GM04503 (cell line): ENCODE results near the gene MICOS13.
"Not testable (repeated sequence)": the region's sequence is repeated elsewhere in the genome, so short reads cannot be mapped to it uniquely, and the experiment has no call there.

ENCODE experiments used
- DNase-seq: peaks from one replicate; pipeline ENCODE4 v3.0.0-alpha.2; 2012; ENCODE audit warnings: low read depth

Gene MICOS13, protein sequence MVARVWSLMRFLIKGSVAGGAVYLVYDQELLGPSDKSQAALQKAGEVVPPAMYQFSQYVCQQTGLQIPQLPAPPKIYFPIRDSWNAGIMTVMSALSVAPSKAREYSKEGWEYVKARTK

DNA sequence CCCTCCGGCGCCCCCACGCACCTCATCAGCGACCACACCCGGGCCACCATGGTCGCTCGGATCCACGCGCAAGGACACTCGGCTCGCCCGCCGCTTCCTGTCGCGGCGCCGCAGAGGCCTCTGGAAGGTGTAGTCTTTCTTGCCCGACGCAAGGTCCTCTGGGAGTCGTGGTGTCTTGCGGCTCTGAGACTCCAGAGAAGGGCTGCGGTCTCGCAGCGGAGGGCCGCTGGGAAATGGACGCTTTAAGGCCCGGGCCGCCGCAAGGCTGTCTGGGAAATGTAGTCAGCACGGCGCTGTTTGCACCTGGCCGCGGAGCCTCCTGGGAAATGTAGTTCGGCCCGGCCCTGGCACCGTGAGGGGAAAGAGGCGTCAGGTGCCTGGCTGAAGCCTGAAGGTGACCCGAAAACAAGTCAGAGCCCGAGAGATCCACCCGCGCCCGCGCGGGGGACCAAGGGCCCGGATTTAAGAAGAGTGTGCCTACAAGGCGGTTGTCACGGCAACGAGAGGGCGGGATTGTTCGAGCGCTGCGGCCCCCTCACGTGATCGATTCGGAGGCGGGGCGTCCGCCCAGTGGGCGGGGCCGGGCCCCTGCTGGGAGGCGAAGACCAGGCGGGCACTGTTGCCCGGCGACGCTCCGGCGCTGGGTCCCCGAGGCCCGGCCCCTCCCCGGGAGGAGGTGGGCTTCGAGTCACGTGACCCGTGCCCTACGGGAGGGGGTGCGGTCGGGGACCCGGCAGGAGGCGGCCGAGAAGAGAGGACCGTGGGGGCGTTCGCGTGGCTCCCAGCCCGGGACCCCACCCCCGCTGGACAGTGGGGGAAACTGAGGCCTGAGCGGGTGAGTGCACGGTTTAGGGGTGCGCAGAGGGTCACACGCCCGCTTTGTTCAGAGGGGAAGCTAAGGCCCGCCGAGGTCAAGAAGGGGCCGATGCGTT, at the start of gene MICOS13, which contains the start of gene HSD11B1L:
Gene MICOS13, minus strand, starts transcription at position 80 of the 932 bp plus-strand sequence. Its CDS starts 30 bp downstream, at position 50.
Gene HSD11B1L, plus strand, starts transcription at position 591 of the 932 bp plus-strand sequence. CDS start 3,806 bp downstream, outside the sequence.
- DNase-seq: peak; percentile 92

DNA sequence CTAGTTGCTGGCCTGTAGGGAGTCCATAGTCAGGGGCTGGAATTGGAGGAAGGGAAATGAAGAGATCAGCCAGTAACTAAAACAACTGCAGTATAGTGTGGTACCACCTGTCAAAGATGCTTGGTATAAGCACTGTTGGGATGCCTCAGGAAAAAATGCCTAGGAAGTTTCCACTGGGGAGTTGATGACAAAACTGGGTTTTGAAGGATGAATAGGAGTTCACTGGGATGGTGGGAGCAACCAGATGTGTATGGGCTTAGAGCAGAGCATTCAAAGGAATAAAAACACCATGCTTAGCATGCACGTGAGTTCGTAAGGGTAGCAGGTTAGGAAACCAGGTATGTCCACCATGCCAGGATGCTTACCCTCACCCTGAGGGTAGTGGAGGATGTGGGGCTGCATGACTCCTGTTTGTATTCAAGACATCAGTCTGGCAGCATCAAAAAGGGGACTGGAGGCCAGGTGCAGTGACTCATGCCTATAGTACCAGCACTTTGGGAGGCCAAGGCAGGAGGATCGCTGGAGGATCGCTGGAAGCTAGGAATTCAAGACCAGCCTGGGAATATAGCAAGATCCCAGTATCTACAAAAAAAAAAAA, 47.2 kb upstream of the MICOS13 start:
- DNase-seq: no peak

DNA sequence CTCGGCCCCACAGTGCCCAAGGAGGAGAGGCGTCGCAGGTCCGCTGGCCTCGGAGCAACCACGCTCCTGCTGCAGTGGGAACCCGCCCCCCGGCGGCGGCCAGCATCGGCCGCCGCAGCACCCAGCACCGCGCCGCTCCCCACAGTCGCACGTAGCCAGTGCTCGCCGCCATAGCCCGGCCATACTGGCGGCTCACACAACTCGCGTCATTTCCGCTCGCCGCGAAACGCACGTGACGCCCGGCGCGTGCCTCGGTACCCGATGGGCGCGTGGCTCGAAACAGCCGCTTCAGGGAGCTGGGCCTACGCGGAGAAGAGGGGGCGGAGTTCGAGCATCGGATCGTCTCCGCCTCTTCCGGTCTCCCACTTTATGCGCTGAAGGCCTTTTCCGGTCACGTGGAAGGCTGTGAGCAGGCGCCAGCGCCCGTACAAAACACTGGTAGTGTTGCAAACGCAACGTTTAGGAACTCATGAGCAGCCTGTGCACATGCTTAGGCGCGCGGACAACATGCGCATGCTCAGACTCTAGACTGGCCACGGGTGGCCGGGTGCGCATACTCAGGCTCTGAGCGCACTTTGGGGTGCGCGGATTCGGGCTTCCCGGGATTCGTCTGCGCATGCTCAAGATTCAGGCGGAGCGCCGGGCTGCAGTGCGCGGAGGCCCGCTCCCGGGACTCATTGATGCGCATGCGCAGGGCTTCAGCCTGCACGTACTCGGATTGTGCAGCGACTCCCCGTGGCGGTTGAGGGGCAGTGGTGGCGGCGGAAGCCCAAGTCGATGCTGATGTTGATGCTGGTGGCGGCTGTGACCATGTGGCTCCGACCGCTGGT, 39.9 kb upstream of the MICOS13 start, which contains the start of the genes CATSPERD and LONP1:
Gene CATSPERD, plus strand, starts transcription at position 677 of the 830 bp plus-strand sequence. Its CDS starts 101 bp downstream, at position 778.
Gene LONP1, minus strand, starts transcription at position 186 of the 830 bp plus-strand sequence. Its CDS starts 14 bp downstream, at position 172.
- peak; percentile 91 for DNase-seq

DNA sequence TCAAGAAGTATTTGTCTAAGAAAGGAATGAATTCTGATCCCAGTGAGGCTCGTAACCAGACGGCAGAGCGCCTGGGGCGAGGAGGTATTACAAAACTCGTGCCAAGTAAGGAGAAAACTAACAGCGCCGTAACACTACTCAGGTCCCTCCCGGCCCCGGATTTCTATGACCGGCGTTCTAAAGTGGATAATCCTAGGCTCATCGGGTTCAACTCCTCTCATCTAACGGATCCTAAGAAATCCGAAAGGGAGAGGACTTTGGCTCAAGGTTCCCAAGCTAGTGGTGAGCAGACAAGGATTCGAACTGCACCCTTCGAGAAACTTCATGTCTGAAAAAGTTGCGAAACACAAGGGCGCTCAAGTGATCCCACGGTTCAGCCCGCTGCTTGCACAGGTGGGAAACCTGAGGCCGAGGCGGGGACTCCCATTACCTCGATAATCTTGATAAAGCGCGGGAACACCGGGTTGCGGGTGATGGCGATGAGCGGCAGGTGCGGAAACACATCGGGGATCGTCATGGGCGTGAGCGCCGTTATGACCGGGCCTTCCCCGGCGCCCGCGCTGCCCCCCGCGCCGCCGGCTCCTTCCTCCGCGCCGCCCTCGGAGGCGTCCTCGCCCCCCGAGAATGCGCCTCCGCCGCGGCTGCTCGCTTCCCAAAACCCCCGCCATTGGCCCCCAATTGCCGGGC, 39.1 kb upstream of the MICOS13 start:
- no peak for DNase-seq

DNA sequence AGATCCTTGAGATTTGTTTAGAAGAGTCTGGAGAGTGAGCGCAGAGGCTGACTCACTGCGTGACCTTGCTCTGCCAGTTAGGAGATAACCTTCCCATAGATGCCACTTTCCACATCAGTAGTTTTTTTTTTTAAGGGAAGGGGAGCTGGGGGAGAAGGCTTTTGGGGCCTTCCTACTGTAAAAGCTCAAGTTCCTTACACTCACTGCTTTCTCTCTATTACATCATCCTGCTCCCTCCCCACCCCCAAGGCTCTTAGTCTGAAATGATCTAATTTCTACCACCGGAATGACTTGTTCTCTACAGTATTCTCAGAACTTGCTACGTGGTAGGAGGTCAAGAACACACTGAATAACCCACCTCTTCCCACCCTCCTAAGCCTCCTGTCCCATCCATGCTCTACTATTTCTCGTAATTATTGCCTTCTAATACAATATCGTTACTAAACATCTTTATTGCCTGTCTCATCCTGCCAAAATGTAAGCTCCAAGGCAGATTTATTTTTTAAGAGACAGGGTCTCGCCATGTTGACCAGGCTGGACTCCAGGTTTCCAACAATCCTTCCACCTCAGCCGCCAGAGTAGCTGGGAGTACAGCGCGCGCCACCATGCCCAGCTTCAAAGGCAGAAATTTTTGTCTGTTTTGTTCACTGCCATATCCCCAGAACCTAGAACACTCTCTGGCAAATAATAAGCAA, 38.4 kb upstream of the MICOS13 start:
- DNase-seq: peak; percentile 64

DNA sequence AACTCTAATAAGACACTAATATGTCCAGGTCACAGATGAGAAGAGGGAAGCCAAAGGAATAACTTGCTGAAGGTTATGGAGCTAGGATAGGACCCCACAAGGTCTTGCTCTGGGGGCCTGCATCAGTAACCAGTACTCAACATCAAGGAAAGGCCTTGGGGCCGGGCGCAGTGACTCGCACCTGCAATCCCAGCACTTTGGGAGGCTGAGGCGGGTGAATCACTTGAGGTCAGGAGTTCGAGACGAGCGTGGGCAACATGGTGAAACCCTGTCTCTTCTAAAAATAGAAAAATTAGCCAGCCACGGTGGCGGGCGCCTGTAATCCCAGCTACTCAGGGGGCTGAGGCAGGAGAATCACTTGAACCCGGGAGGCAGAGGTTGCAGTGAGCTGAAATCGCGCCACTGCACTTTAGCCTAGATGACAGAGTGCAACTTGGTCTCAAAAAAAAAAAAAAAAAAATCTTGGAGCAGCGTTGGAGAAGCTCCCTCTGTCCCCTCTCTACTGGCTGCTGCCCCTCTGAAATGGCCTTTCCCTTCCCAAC, 37.8 kb upstream of the MICOS13 start:
- no peak for DNase-seq

DNA sequence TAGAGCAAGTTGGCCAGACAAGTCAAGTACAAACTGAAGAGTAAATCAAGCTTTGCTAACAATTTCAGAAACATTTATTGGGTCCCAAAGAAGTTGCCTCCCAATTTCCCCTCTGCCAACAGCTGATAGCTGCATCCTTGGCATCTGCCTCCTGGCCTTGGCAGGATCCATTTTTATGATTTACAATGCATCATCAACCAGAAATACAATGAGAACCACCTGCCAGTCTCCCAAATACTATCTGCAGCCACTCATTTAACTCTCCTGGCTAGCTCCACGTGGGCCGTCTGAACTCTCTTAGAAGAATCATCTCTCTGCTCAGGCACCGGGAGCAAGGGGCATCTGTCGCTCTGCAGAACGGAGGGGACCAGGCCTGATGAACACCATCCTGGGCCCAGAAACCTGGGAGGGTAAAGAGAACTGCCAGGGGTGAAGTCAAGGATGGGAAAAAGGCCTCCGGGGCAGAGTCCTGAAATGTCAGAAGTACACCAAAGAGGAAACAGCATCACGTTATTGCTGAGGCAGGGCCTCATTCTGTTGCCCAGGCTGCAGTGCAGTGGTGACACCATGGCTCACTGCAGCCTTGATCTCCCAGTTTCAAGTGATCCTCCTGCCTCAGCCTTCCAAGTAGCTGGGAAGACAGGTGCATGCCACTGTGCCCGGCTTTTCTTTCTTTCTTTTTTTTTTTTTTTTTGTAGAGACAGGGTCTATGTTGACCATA, 37.1 kb upstream of the MICOS13 start:
- no peak for DNase-seq

DNA sequence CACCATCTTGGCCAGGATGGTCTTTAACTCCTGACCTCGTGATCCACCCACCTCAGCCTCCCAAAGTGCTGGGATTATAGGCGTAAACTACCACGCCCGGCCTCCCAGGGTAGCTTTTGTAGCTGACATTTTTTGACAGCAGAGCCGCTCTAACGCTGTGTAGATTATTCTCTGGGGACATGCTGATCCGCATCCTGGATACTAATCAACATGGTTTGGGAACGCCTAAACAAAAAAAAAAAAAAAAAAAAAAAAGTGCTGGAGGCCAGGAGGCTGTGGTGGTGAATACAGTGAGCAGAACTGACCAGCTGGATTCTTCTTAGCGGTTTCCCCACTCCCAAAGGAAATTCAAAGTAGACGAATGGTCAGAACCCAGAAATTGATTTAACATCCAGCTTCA, 34.5 kb upstream of the MICOS13 start:
- DNase-seq: no peak

DNA sequence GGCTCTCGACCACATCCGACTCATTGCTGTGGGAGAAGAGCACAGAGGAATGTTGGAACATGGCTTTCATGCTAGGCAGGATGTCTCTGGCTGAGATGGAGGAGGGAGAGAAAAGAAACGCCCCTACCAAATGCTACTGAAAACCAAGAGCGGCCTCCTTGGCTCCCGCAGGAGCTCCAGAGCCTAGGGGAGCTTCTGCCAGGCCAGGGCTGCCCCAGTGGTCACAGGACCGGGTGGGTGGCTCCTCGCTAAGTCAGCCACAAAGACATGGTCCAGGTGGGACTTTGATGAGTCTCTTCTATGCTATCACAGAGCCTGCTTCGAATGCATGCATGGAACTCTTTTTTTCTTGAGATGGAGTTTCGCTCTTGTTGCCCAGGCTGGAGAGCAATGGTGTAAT, 32.9 kb upstream of the MICOS13 start:
- DNase-seq: no peak

DNA sequence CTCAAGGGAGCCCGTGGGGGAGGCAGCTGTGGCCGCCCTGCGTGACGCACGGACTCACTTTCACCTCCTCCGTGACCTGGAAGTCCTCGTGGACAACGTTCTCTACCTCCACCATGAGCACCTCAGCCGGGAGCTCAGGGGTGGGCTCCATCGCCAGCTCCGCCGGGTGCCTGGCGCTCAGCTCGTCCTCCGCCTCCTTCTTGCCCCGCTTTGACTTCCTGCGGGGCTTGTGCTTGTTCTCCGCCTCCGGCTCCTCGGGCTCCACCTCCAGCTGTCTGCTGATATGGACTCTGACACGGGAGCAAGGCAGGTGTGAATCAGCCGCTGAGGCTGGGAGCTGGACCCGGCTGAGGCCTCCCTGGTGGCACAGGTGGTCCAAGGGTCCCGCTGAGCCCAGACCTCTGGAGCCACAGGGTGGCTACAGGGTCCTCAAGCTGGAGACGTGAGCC, 31.4 kb upstream of the MICOS13 start:
- DNase-seq: no peak

DNA sequence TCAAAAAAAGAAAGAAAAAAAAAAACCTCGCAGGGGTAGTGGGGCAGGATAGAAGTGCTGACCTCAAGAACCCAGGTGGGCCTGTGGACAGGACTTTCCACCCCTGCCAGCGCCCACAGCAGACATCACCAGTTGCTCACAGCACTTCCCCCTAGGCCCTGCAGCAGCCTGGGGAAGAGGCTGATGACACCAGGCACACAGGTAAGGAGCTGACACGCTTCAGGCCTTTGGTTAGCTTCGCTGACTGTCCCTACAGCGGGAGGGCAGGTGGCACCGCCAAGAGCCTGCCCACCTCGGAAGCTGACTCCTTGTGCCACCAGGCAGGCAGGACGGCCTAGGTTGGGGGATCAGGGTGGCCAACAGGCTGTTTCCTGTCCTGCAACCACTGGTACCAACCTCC, 30.7 kb upstream of the MICOS13 start:
- no peak for DNase-seq

DNA sequence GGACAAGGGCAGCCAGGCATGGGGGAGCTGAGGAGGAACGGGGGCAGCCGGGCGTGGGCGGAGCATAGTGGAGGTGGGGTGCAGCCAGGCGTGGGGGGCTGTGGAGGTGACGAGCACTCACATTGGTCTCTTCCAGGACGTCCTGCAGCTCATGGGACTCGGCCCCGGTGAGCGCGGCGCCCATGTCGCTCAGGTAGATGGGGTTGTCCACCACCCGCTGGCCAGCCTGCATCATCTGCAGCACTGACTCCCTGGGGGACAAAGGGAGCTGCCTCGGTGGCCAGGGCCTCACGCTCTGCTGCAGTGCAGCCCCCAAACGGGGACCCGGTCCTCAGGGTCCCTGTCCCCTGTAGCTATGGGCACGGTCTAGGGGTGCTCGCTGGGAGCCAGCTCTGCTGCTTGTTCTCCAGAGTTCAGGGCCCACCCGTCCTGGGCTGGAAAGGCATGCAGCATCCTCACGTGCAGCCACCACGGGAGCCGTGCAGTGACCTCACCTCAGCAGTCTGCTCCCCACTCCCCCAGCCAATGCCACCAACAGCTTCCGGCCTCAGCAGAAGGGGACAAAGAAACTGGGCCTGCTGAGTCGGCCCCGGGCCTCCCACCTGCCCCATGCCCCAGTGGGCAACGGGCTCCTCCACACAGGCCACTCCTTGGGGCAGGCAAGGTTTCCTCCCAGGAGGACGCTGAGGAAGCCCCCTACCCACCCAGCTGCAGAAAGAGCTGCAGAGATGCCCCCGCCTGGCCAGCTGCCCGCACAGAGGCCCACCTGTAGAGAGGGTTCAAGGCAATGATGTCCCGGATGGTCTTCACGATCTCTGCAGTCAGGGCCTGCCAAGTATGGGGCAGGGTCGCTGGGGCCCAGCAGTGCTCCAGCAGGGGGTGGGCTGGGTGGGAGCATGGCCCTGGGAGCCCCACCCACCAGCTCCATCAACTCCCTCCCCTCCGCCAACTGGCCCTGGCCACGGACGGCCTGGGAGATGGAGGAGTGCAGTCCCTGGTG, 27.6 kb upstream of the MICOS13 start:
- DNase-seq: no peak

DNA sequence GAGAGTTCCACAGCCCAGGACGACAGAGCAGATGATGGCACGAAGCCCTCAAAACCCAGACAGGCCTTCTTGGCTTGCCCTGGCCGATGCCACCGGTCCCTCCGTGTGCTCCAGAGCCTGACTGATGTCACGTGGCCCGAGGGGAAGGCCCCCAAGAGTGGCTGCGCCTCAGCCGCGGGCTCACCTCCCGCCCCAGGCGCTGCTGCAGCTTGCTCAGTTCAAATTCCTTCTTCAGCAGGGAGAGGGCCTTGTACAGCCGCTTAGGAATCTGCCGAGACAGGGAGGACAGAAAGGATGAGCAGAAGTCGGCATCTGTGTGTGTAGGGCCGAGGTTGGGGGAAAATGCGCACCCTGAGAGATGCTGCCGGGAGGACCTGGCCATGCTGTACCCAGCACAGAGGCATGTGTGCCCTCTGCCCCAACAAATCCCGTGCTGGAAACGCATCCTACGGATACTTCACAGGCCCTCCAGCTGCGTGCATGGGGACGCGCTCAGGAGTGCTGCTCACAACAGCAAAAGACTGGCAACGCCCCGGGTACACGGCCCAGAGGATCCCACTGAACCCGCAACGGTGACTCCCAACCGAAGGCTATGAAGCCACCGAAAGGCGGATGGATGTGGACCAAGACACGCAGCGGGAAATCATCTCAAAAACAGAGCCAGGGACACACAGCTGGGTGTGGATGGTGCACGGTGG, 26.7 kb upstream of the MICOS13 start:
- no peak for DNase-seq

DNA sequence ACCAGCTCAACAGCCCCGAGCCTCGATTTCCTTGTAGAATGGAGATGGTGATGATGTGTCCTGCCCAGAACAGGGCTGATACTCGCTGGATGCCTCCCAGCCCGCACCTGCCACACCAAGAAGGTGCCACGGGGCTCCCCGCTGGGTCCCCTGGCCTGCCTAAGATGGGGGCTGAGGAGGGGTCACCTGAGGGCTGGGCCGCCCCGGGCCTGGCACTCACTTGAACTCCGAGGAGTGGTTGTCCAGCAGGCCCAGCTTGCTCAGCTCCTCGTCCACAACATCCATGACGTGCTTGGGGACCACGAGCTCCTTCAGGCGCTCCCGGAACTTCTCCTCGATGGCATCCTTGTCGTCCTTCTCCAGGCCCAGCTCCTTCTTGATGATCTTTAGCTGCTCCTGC, 25.2 kb upstream of the MICOS13 start:
- no peak for DNase-seq

DNA sequence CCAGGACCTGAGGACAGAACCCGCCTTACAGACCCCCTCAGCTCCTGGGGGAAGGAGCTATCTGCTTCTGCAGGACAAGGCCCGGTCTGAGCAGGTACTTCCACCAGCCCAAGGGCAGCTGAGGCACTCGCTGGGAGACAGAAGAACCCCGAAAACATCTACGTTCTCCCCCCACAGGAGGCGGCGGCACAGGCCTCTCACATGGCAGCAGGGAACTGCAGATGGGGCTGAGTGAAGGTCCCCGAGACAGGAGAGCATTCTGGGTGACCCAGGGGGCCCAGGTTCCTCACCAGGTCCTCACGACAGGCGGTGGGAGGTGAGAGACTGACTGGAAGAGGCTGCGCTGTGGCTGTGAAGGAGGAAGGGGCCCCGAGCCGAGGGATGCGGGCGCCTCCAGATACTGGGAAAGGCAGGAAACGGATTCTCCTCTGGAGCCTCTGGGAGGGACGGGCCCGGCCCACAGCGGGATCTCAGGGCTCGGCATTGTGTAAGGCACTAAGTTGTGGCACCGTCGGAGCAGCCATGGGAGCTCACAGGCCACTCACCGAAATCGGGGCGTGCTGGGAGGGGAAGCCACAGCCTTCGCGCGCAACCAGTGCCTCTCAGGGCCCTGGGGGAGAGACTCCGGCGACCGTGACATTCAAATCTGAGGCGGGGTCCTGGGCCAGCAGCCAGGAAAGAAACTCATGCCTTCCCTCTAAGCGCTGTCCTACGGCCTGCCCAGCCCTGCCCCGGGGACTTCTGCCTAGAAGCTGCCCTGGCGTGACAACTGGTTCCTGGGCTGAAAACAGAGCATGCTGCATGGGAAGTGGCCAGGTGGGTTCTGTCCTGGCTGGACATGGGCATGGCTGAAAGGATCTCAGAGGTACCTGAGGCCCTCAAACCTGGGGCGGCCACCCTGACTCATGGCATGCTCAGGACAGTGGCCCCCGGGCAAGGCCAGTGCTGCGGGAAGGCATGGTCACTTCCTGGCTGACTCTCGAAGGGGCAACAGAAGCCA, 23.8 kb upstream of the MICOS13 start:
- no peak for DNase-seq

DNA sequence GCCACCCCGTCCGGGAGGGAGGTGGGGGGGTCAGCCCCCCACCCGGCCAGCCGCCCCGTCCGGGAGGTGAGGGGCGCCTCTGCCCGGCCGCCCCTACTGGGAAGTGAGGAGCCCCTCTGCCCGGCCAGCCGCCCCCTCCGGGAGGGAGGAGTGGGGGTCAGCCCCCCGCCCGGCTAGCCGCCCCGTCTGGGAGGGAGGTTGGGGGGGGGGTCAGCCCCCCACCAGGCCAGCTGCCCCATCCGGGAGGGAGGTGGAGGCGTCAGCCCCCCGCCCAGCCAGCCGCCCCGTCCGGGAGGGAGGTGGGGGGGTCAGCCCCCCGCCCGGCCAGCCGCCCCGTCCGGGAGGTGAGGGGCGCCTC, 21.7 kb upstream of the MICOS13 start:
- not testable (repeated sequence) for DNase-seq
